Activated T-cell treated with anti-CD3 and anti-CD28 coated beads, Interleukin-2, amount 50 U/mL, for 24 hours (primary cell): ENCODE data around the gene MCUR1.
A peak's percentile ranks its signal among the peaks of the same experiment; 100 is the strongest.
"Not testable (repeated sequence)": the region's sequence is repeated elsewhere in the genome, so short reads cannot be mapped to it uniquely, and the experiment has no call there.

Source experiments
- DNase-seq: peaks from one replicate; pipeline ENCODE4 v3.0.0-alpha.2; 2020
- H3K27ac Mint-ChIP-seq: 2 replicates; pipeline ENCODE4 v1.8.0; 2020; ENCODE audit warnings: mild to moderate bottlenecking, mixed read lengths
- H3K27me3 Mint-ChIP-seq: 2 replicates; pipeline ENCODE4 v1.8.0; 2020; ENCODE audit warnings: mixed read lengths
- H3K36me3 Mint-ChIP-seq: 2 replicates; pipeline ENCODE4 v1.8.0; 2020; ENCODE audit warnings: low read depth, mixed read lengths
- H3K4me1 Mint-ChIP-seq: 2 replicates; pipeline ENCODE4 v1.8.0; 2020; ENCODE audit warnings: low read depth, mixed read lengths
- H3K4me3 Mint-ChIP-seq: 2 replicates; pipeline ENCODE4 v1.8.0; 2020; ENCODE audit warnings: mild to moderate bottlenecking, moderate library complexity, mixed read lengths
- H3K9me3 Mint-ChIP-seq: 2 replicates; pipeline ENCODE4 v1.8.0; 2020; ENCODE audit warnings: mixed read lengths

The MCUR1 gene

GRCh38 chr6:13814176-13814937, at the start of gene MCUR1:
MCUR1 (minus strand) TSS chr6:13814557; CDS start chr6:13814429, 128 bp downstream.
- peak; percentile 89 for DNase-seq
- no peaks in the 10 kb centered on the region for H3K9me3 Mint-ChIP-seq
- peak within 1 kb of the TSS; percentile 91 for H3K4me3 Mint-ChIP-seq
- H3K36me3 Mint-ChIP-seq, result peaks cover 21% of the 10 kb centered on the region
- no peaks in the 10 kb centered on the region for H3K27me3 Mint-ChIP-seq
- peaks cover 32% of the 10 kb centered on the region for H3K4me1 Mint-ChIP-seq
- peak within 1 kb of the TSS; percentile 93 for H3K27ac Mint-ChIP-seq

GRCh38 chr6:13863699-13864155, 49.4 kb upstream of the MCUR1 start:
- Mint-ChIP-seq H3K27ac (no peak overlapping the region), H3K4me1 (peaks cover 6% of the 10 kb centered on the region), H3K4me3 (no peak overlapping the region), H3K27me3 (peaks cover 63% of the 10 kb centered on the region), H3K36me3 (no peaks in the 10 kb centered on the region), H3K9me3 (peaks cover 5% of the 10 kb centered on the region)
- no peak for DNase-seq

- H3K9me3 Mint-ChIP-seq, DNase-seq, H3K4me1 Mint-ChIP-seq, H3K27ac Mint-ChIP-seq, H3K36me3 Mint-ChIP-seq: not testable (repeated sequence)
- H3K27me3 Mint-ChIP-seq, result peaks cover 68% of the 10 kb centered on the region
- H3K4me3 Mint-ChIP-seq, result peak overlapping the region; percentile 29
Observed at GRCh38 chr6:13860556-13861185, 46.3 kb upstream of the MCUR1 start.

GRCh38 chr6:13859871-13860555, 45.7 kb upstream of the MCUR1 start:
- H3K4me1 Mint-ChIP-seq, result peaks cover 6% of the 10 kb centered on the region
- peak overlapping the region; percentile 29 for H3K4me3 Mint-ChIP-seq
- peaks cover 5% of the 10 kb centered on the region for H3K9me3 Mint-ChIP-seq
- no peaks in the 10 kb centered on the region for H3K36me3 Mint-ChIP-seq
- no peak for DNase-seq
- no peak overlapping the region for H3K27ac Mint-ChIP-seq
- peaks cover 66% of the 10 kb centered on the region for H3K27me3 Mint-ChIP-seq

GRCh38 chr6:13854716-13855250, 40.4 kb upstream of the MCUR1 start:
- no peaks in the 10 kb centered on the region for H3K4me1 Mint-ChIP-seq

GRCh38 chr6:13853871-13854270, 39.5 kb upstream of the MCUR1 start:
- no peak overlapping the region for H3K27ac Mint-ChIP-seq
- H3K36me3 Mint-ChIP-seq, result no peaks in the 10 kb centered on the region
- peaks cover 25% of the 10 kb centered on the region for H3K27me3 Mint-ChIP-seq
- H3K4me1 Mint-ChIP-seq, result no peaks in the 10 kb centered on the region
- no peak overlapping the region for H3K4me3 Mint-ChIP-seq
- no peaks in the 10 kb centered on the region for H3K9me3 Mint-ChIP-seq
- DNase-seq, result no peak

More at GRCh38 chr6:13854716-13855250, 40.4 kb upstream of the MCUR1 start:
- DNase-seq, result no peak
- H3K9me3 Mint-ChIP-seq, result no peaks in the 10 kb centered on the region
- H3K27ac Mint-ChIP-seq, result no peak overlapping the region
- no peak overlapping the region for H3K4me3 Mint-ChIP-seq
- H3K36me3 Mint-ChIP-seq, result no peaks in the 10 kb centered on the region
- peaks cover 33% of the 10 kb centered on the region for H3K27me3 Mint-ChIP-seq

- Mint-ChIP-seq H3K9me3 (no peaks in the 10 kb centered on the region), H3K4me3 (no peak overlapping the region), H3K36me3 (no peaks in the 10 kb centered on the region), H3K27ac (no peak overlapping the region), H3K4me1 (no peaks in the 10 kb centered on the region), H3K27me3 (peaks cover 15% of the 10 kb centered on the region)
- DNase-seq, result no peak
Observed at GRCh38 chr6:13851803-13852202, 37.4 kb upstream of the MCUR1 start.

- no peaks in the 10 kb centered on the region for H3K4me1 Mint-ChIP-seq
- peaks cover 12% of the 10 kb centered on the region for H3K27me3 Mint-ChIP-seq
- H3K4me3 Mint-ChIP-seq, result no peak overlapping the region
- no peaks in the 10 kb centered on the region for H3K9me3 Mint-ChIP-seq
- H3K27ac Mint-ChIP-seq, result no peak overlapping the region
- no peaks in the 10 kb centered on the region for H3K36me3 Mint-ChIP-seq
- DNase-seq, result no peak
Observed at GRCh38 chr6:13851330-13851729, 37.0 kb upstream of the MCUR1 start.

- DNase-seq, H3K4me1 Mint-ChIP-seq, H3K9me3 Mint-ChIP-seq, H3K4me3 Mint-ChIP-seq, H3K36me3 Mint-ChIP-seq, H3K27me3 Mint-ChIP-seq, H3K27ac Mint-ChIP-seq: not testable (repeated sequence)
Observed at GRCh38 chr6:13850690-13851089, 36.3 kb upstream of the MCUR1 start.

GRCh38 chr6:13848522-13849150, 34.3 kb upstream of the MCUR1 start:
- no peak for DNase-seq
- Mint-ChIP-seq H3K9me3 (no peaks in the 10 kb centered on the region), H3K36me3 (no peaks in the 10 kb centered on the region), H3K27ac (no peak overlapping the region), H3K27me3 (peaks cover 10% of the 10 kb centered on the region), H3K4me3 (no peak overlapping the region), H3K4me1 (no peaks in the 10 kb centered on the region)

- Mint-ChIP-seq H3K4me3 (no peak overlapping the region), H3K9me3 (no peaks in the 10 kb centered on the region), H3K27ac (no peak overlapping the region), H3K4me1 (no peaks in the 10 kb centered on the region), H3K27me3 (peaks cover 7% of the 10 kb centered on the region), H3K36me3 (no peaks in the 10 kb centered on the region)
- no peak for DNase-seq
Observed at GRCh38 chr6:13847326-13848050, 33.1 kb upstream of the MCUR1 start.

GRCh38 chr6:13846841-13847240, 32.5 kb upstream of the MCUR1 start:
- no peak overlapping the region for H3K4me3 Mint-ChIP-seq
- H3K27me3 Mint-ChIP-seq, result peaks cover 6% of the 10 kb centered on the region

GRCh38 chr6:13841936-13842335, 27.6 kb upstream of the MCUR1 start:
- Mint-ChIP-seq H3K4me3 (no peak overlapping the region), H3K9me3 (no peaks in the 10 kb centered on the region), H3K4me1 (peaks cover 7% of the 10 kb centered on the region), H3K27ac (no peak overlapping the region), H3K36me3 (no peaks in the 10 kb centered on the region), H3K27me3 (no peaks in the 10 kb centered on the region)
- DNase-seq, result no peak

More at GRCh38 chr6:13846841-13847240, 32.5 kb upstream of the MCUR1 start:
- no peaks in the 10 kb centered on the region for H3K9me3 Mint-ChIP-seq
- no peak overlapping the region for H3K27ac Mint-ChIP-seq
- no peak for DNase-seq
- H3K36me3 Mint-ChIP-seq, result no peaks in the 10 kb centered on the region
- H3K4me1 Mint-ChIP-seq, result peaks cover under 1% of the 10 kb centered on the region

- Mint-ChIP-seq H3K27ac (no peak overlapping the region), H3K27me3 (no peaks in the 10 kb centered on the region), H3K36me3 (no peaks in the 10 kb centered on the region), H3K4me3 (no peak overlapping the region), H3K9me3 (no peaks in the 10 kb centered on the region), H3K4me1 (peaks cover 7% of the 10 kb centered on the region)
- no peak for DNase-seq
Observed at GRCh38 chr6:13838616-13839015, 24.3 kb upstream of the MCUR1 start.
